Mesenchymal stem cell (in vitro differentiated cells and primary cell): ENCODE data around the gene WRAP53.

Experiments used
- DNase-seq: peaks from one replicate; pipeline ENCODE4 v3.0.0-alpha.2; 2013
- H2AFZ ChIP-seq: one replicate; pipeline ENCODE4 v1.6.1; 2013; ENCODE audit warnings: low read depth, mild to moderate bottlenecking, control low read depth, inconsistent platforms, low read length, moderate library complexity
- H2AK5ac ChIP-seq: 2 replicates; pipeline ENCODE4 v1.6.1; 2013; ENCODE audit warnings: low read length, moderate library complexity, mild to moderate bottlenecking, inconsistent platforms; ENCODE audit not compliant: severe bottlenecking
- H2BK120ac ChIP-seq: one replicate; pipeline ENCODE4 v1.6.1; 2013; ENCODE audit warnings: low read depth, mild to moderate bottlenecking, inconsistent platforms, low read length, moderate library complexity
- H2BK12ac ChIP-seq, 2 experiments: one replicate each; pipeline ENCODE4 v1.6.1; 2013; ENCODE audit warnings: inconsistent platforms in 2 of 2, low read length in 2 of 2, mild to moderate bottlenecking in 2 of 2, moderate library complexity in 2 of 2, control low read depth in 1 of 2
- H2BK15ac ChIP-seq: one replicate; pipeline ENCODE4 v1.6.1; 2013; ENCODE audit warnings: mild to moderate bottlenecking, low read depth, inconsistent platforms; ENCODE audit not compliant: poor library complexity, severe bottlenecking
- H2BK5ac ChIP-seq: 2 replicates; pipeline ENCODE4 v1.6.1; 2013; ENCODE audit warnings: low read depth, mild to moderate bottlenecking, low read length, control low read depth, inconsistent platforms; ENCODE audit not compliant: poor library complexity, severe bottlenecking
- H3K14ac ChIP-seq, 2 experiments: one replicate each; pipeline ENCODE4 v1.6.1; 2013; ENCODE audit warnings: inconsistent platforms in 2 of 2, low read length in 2 of 2, control low read depth in 1 of 2, mild to moderate bottlenecking in 1 of 2, moderate library complexity in 1 of 2
- H3K18ac ChIP-seq, 2 experiments: one replicate each; pipeline ENCODE4 v1.6.1; 2013; ENCODE audit warnings: inconsistent platforms in 2 of 2, low read length in 2 of 2, control low read depth in 1 of 2, low read depth in 1 of 2, mild to moderate bottlenecking in 1 of 2
- H3K23ac ChIP-seq, 2 experiments: one replicate each; pipeline ENCODE4 v1.6.1; 2013; ENCODE audit warnings: inconsistent platforms in 2 of 2, low read length in 2 of 2, mild to moderate bottlenecking in 2 of 2, moderate library complexity in 2 of 2, control low read depth in 1 of 2
- H3K27ac ChIP-seq: 2 replicates; pipeline ENCODE4 v1.5.1; 2013; ENCODE audit warnings: mild to moderate bottlenecking, moderate library complexity, low read length, control low read depth, inconsistent platforms; ENCODE audit not compliant: poor library complexity, severe bottlenecking
- H3K27me3 ChIP-seq, 2 experiments: 2 replicates each; pipeline versions ENCODE4 v1.6.1 to v1.7.0; 2013; ENCODE audit warnings: low read length in 2 of 2, mild to moderate bottlenecking in 2 of 2, moderate library complexity in 2 of 2, control low read depth in 1 of 2, inconsistent platforms in 1 of 2; ENCODE audit not compliant: control insufficient read depth in 1 of 2, insufficient read depth in 1 of 2
- H3K36me3 ChIP-seq, 2 experiments: 2 replicates each; pipeline versions ENCODE4 v1.6.1 to v1.7.0; 2013; ENCODE audit warnings: low read length in 2 of 2, control low read depth in 1 of 2, inconsistent platforms in 1 of 2, low read depth in 1 of 2, mild to moderate bottlenecking in 1 of 2; ENCODE audit not compliant: insufficient read depth in 2 of 2, control insufficient read depth in 1 of 2
- H3K4ac ChIP-seq, 2 experiments: one replicate each; pipeline ENCODE4 v1.6.1; 2013; ENCODE audit warnings: inconsistent platforms in 2 of 2, low read length in 2 of 2, mild to moderate bottlenecking in 2 of 2, moderate library complexity in 2 of 2, control low read depth in 1 of 2, low read depth in 1 of 2
- H3K4me1 ChIP-seq: 2 replicates; pipeline ENCODE4 v1.6.1; 2013; ENCODE audit warnings: low read depth, low read length, control low read depth; ENCODE audit not compliant: control insufficient read depth, insufficient read depth
- H3K4me2 ChIP-seq: 2 replicates; pipeline ENCODE4 v1.6.1; 2013; ENCODE audit warnings: low read length, mild to moderate bottlenecking, inconsistent platforms; ENCODE audit not compliant: poor library complexity, severe bottlenecking
- H3K4me3 ChIP-seq, 2 experiments: 2 replicates each; pipeline versions ENCODE4 v1.5.1 to v1.7.0; 2013; ENCODE audit warnings: low read length in 2 of 2, mild to moderate bottlenecking in 2 of 2, control low read depth in 1 of 2, low read depth in 1 of 2; ENCODE audit not compliant: insufficient read depth in 1 of 2
- H3K79me1 ChIP-seq: replicated peaks from 2 replicates; pipeline ENCODE4 v1.6.1; 2013; ENCODE audit warnings: mild to moderate bottlenecking, control low read depth, low read length, inconsistent platforms; ENCODE audit not compliant: poor library complexity, severe bottlenecking
- H3K9ac ChIP-seq: 2 replicates; pipeline ENCODE4 v1.7.0; 2013; ENCODE audit warnings: mild to moderate bottlenecking, low read length, moderate library complexity
- H3K9me3 ChIP-seq: 2 replicates; pipeline ENCODE4 v1.7.0; 2013; ENCODE audit warnings: mild to moderate bottlenecking, low read length; ENCODE audit not compliant: control insufficient read depth
- H4K8ac ChIP-seq: one replicate; pipeline ENCODE4 v1.6.1; 2013; ENCODE audit warnings: inconsistent platforms, mild to moderate bottlenecking, low read length, moderate library complexity
- H4K91ac ChIP-seq: one replicate; pipeline ENCODE4 v1.6.1; 2013; ENCODE audit warnings: mild to moderate bottlenecking, low read length, inconsistent platforms
- WGBS: methylation state at CpG from one replicate; pipeline ENCODE4 v1.1.7; 2013; ENCODE audit warnings: mixed read lengths; 5-methylcytosine and 5-hydroxymethylcytosine counted together

The WRAP53 gene

DNA sequence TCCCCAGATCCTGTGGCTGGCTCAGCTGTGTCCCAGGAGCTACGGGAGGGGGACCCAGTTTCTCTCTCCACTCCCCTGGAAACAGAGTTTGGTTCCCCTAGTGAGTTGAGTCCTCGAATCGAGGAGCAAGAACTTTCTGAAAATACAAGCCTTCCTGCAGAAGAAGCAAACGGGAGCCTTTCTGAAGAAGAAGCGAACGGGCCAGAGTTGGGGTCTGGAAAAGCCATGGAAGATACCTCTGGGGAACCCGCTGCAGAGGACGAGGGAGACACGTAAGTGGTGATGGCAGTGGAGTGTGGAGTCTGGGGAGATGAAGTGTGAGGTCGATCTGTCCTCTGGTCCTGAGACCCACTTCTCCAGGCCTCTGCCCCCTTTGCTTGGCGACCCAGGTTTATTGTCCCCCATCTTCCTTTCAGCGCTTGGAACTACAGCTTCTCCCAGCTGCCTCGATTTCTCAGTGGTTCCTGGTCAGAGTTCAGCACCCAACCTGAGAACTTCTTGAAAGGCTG is 585 bp downstream of the WRAP53 start:
- Histone ChIP-seq H3K4me1 (peaks cover 10% of the 10 kb centered on the region), H2BK120ac (no peak overlapping the region), H3K23ac (no peak overlapping the region), H3K4me2 (peak overlapping the region; percentile 98), H2AK5ac (no peak overlapping the region), H3K27ac (peak overlapping the region; percentile 75), H4K91ac (no peak overlapping the region), H3K79me1 (peaks cover 23% of the 10 kb centered on the region), H3K36me3 (peaks cover 3 to 26% of the 10 kb centered on the region in 2 experiments), H3K4ac (no peak overlapping the region), H2BK12ac (no peak overlapping the region), H3K14ac (peak overlapping the region in 1 of 2 experiments; percentile 6), H2AFZ (peak overlapping the region; percentile 72), H3K4me3 (peak overlapping the region; percentile 68 to 91), H2BK15ac (no peak overlapping the region), H3K27me3 (no peaks in the 10 kb centered on the region), H3K18ac (no peak overlapping the region), H3K9ac (peak overlapping the region; percentile 92), H4K8ac (no peak overlapping the region), H2BK5ac (no peak overlapping the region), H3K9me3 (no peaks in the 10 kb centered on the region)
- no peak for DNase-seq
- WGBS, result 24% methylated on average over 12 of the region's 13 CpGs

DNA sequence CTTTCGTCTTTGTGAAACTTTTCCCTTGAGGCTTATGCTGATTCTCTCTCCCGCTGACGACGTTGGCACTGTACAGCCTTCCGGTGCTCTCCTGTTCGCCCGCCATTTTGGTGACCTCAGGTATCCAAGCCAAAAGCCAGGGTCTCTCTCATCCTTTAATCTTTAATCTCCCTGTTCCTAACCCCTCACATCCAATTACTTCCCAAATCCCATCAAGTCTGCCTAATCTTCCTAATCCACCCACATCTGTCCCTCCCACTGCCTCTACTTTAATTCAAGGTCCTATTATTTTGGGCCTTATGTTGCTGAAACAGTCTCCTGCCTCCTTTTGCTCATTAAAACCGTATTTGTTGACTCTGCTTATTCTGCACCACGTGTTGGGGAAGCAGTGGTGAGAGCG is 7.3 kb downstream of the WRAP53 start:
- Histone ChIP-seq H2AFZ (no peak overlapping the region), H3K36me3 (peaks cover 9 to 42% of the 10 kb centered on the region in 2 experiments), H3K27me3 (no peaks in the 10 kb centered on the region), H3K9ac (no peak overlapping the region), H2AK5ac (no peak overlapping the region), H3K14ac (no peak overlapping the region), H3K4me2 (no peak overlapping the region), H2BK12ac (no peak overlapping the region), H2BK5ac (no peak overlapping the region), H3K79me1 (peaks cover 10% of the 10 kb centered on the region), H3K18ac (no peak overlapping the region), H2BK15ac (no peak overlapping the region), H3K23ac (no peak overlapping the region), H2BK120ac (no peak overlapping the region), H3K27ac (no peak overlapping the region), H4K8ac (no peak overlapping the region), H3K4ac (no peak overlapping the region), H3K4me1 (no peaks in the 10 kb centered on the region), H3K4me3 (no peak overlapping the region), H4K91ac (no peak overlapping the region), H3K9me3 (no peaks in the 10 kb centered on the region)
- no peak for DNase-seq
- 97% methylated on average over 10 of the region's 10 CpGs for WGBS

DNA sequence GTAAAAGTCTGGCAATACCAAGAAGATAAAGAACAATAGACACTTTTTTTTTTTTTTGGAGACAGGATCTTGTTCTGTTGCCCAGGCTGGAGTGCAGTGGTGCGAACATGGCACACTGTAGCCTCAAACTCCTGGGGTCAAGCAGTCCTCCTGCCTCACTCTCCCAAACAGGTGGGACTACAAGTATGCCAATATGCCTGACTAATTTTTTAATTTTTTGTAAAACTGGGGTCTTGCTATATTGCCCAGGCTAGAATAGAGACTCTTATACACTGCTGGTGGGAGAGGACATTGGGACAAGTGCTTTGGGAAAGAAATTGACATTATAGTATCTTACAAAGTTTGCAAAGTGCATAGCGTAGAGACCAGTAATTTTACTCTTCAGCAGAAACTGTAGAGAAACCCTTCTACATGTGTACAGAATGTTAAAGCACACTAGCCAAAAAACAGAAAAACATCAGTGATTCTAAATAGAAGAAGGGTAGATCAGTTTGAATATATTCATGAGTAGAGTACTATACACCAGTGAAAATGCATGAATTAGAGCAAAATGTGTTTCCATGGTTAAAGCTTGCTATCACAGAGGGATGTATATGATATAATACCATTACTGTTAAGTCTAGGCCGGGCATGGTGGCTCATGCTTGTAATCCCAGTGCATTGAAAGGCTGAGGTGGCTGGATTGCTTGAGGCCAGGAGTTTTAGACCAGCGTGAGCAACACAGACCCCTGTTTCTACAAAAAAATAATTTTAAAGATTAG is 9.7 kb downstream of the WRAP53 start:
- Histone ChIP-seq H2BK15ac (no peak overlapping the region), H3K27me3 (no peaks in the 10 kb centered on the region), H3K4me1 (no peaks in the 10 kb centered on the region), H3K79me1 (peaks cover 8% of the 10 kb centered on the region), H3K23ac (no peak overlapping the region), H3K27ac (no peak overlapping the region), H2AK5ac (no peak overlapping the region), H3K4me2 (no peak overlapping the region), H3K4ac (no peak overlapping the region), H3K36me3 (peaks cover 30 to 54% of the 10 kb centered on the region in 2 experiments), H3K9me3 (no peaks in the 10 kb centered on the region), H4K8ac (no peak overlapping the region), H2BK5ac (no peak overlapping the region), H3K18ac (no peak overlapping the region), H2AFZ (no peak overlapping the region), H2BK120ac (no peak overlapping the region), H3K14ac (no peak overlapping the region), H4K91ac (no peak overlapping the region), H2BK12ac (no peak overlapping the region), H3K4me3 (no peak overlapping the region), H3K9ac (no peak overlapping the region)
- no peak for DNase-seq
- 94% methylated on average over 4 of the region's 4 CpGs for WGBS

DNA sequence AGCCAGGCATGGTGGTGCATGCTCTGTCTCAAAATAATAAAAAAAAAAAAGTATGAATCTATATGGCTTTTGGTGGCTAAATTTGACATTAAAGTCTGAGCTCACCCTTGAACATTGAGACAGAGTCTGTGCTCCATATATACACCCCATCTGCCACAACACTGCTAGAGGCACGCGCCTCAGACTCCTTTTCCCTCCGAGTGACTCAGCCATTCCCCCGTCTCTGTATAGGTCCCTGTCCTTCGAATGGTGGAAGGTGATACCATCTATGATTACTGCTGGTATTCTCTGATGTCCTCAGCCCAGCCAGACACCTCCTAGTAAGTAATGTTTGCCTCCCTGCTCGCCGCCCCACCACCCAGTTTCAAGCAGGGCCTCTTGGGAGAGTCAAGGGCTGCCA is 12.2 kb downstream of the WRAP53 start:
- no peak overlapping the region for H2AFZ ChIP-seq
- no peaks in the 10 kb centered on the region for H3K9me3 ChIP-seq
- H2BK120ac ChIP-seq, result no peak overlapping the region
- H3K4me3 ChIP-seq, result no peak overlapping the region
- H3K36me3 ChIP-seq, result peaks cover 33 to 38% of the 10 kb centered on the region in 2 experiments
- H3K23ac ChIP-seq, result no peak overlapping the region
- peaks cover 14 to 17% of the 10 kb centered on the region in 2 experiments for H3K27me3 ChIP-seq
- H3K4me1 ChIP-seq, result peaks cover 14% of the 10 kb centered on the region
- H3K9ac ChIP-seq, result no peak overlapping the region
- H3K14ac ChIP-seq, result no peak overlapping the region
- H3K4me2 ChIP-seq, result no peak overlapping the region
- H4K8ac ChIP-seq, result no peak overlapping the region
- H3K4ac ChIP-seq, result no peak overlapping the region
- H3K18ac ChIP-seq, result no peak overlapping the region
- H3K27ac ChIP-seq, result no peak overlapping the region
- H2BK12ac ChIP-seq, result no peak overlapping the region
- 93% methylated on average over 5 of the region's 7 CpGs for WGBS
- no peak overlapping the region for H2BK15ac ChIP-seq
- no peak for DNase-seq
- H2AK5ac ChIP-seq, result no peak overlapping the region
- H3K79me1 ChIP-seq, result peaks cover 4% of the 10 kb centered on the region
- no peak overlapping the region for H2BK5ac ChIP-seq
- no peak overlapping the region for H4K91ac ChIP-seq
